ENCODE results near the gene IFNA4. TPM values are rescaled to one million over a fixed set of nuclear protein-coding genes. Genes with fewer than 3 reads are reported as not detected.

The IFNA4 gene
- total and polyA plus RNA-seq, 9 of the 15 experiments (the other 6 are each of a cell fraction or from before 2014, with no cell fraction given): not detected

- Histone ChIP-seq H3K79me2 (ENCODE audit: control insufficient read depth, insufficient read depth, low read length) (no peaks in the 10 kb centered on the region), H3K4me2 (ENCODE audit: insufficient read depth, low read length) (no peak overlapping the region), H2AFZ (ENCODE audit: low read depth, low read length) (no peak overlapping the region), H3K4me1 (replicated peaks in 1 of 2; ENCODE audit: control insufficient read depth in 2 of 2, insufficient read depth in 2 of 2, low read length in 2 of 2) (no peaks in the 10 kb centered on the region), H3K27ac (ENCODE audit: extremely low read depth, low read depth, low read length) (no peak overlapping the region), H4K20me1 (replicated peaks; ENCODE audit: control insufficient read depth, insufficient read depth, low read length) (no peaks in the 10 kb centered on the region), H3K36me3 (ENCODE audit: control insufficient read depth, insufficient read depth, low read length) (no peaks in the 10 kb centered on the region), H3K9me1 (ENCODE audit: control insufficient read depth, insufficient read depth, low read length) (no peaks in the 10 kb centered on the region), H3K4me3 (no peak overlapping the region), H3K9ac (ENCODE audit: insufficient read depth in 1 of 2, low read depth in 2 of 2, low read length in 2 of 2) (no peak overlapping the region), H3K27me3 (ENCODE audit: control insufficient read depth in 2 of 2, insufficient read depth in 2 of 2, low read length in 2 of 2) (no peaks in the 10 kb centered on the region), H3K9me3 (replicated peaks; ENCODE audit: control insufficient read depth, insufficient read depth, low read depth, low read length) (no peaks in the 10 kb centered on the region)
- WGBS (ENCODE audit: insufficient coverage, low coverage, missing lambda C conversion rate): no CpG with 5 or more reads among the region's 2 CpGs
- POLR2A ChIA-PET: no interaction called here
- intact Hi-C loops (cut with micrococcal nuclease) (no loop called here), in situ Hi-C loops (cut with MboI) (no loop called here)
- FAIRE-seq (no peak), DNase-seq (ENCODE audit: extremely low read depth in 1 of 4, low spot score in 3 of 4) (no peak), ATAC-seq (no peak)
- BruUV-seq (replicated peaks): no TSS peak
- CTCF ChIA-PET (ENCODE audit: low intra/inter-chr PET ratio): no interaction called here
- no peak for TF ChIP-seq THRAP3 (IDR thresholded peaks at IDR 0.05; ENCODE audit: borderline replicate concordance)
- no peak for TF ChIP-seq YBX1 (IDR thresholded peaks at IDR 0.05)
- no peak for TF ChIP-seq ZBTB9 (CRISPR knock-in tag; IDR thresholded peaks at IDR 0.05)
- no peak for TF ChIP-seq ZNF707 (CRISPR knock-in tag; conservative IDR thresholded peaks at IDR 0.05)
- no peak for TF ChIP-seq ATF3 (IDR thresholded peaks at IDR 0.05)
- no peak for TF ChIP-seq ATF3 (CRISPR knock-in tag; conservative IDR thresholded peaks at IDR 0.05)
- TF ChIP-seq TBL1XR1 (IDR thresholded peaks at IDR 0.05; ENCODE audit: low read length in 2 of 2): no peak
- no peak for TF ChIP-seq ZHX1 (conservative IDR thresholded peaks at IDR 0.05; ENCODE audit: low read length)
- TF ChIP-seq VEZF1 (CRISPR knock-in tag; IDR thresholded peaks at IDR 0.05): no peak
Measured at GRCh38 chr9:21155501-21155900, 31.9 kb downstream of the IFNA4 start.

Data from K562 (cell line).